H4 (cell line): ENCODE results near the gene ZNF471. TPM values are rescaled to one million over a fixed set of nuclear protein-coding genes. Genes with fewer than 3 reads are reported as not detected.
A peak's percentile ranks its signal among the peaks of the same experiment; 100 is the strongest.

Source experiments
- DNase-seq: peaks from one replicate; pipeline ENCODE4 v3.0.0-alpha.2; 2015; ENCODE audit warnings: low spot score
- total RNA-seq: library from RNA; depleted of rRNA; stranded (reverse); fragments of >200 nt; shearing (Covaris generic); gene quantifications from 2 replicates; pipeline ENCODE4 v1.2.3, GENCODE V29; 2014; rRNA removed

Gene ZNF471
- total RNA-seq = 1.4 and 1.6 TPM in 2 replicates

DNA sequence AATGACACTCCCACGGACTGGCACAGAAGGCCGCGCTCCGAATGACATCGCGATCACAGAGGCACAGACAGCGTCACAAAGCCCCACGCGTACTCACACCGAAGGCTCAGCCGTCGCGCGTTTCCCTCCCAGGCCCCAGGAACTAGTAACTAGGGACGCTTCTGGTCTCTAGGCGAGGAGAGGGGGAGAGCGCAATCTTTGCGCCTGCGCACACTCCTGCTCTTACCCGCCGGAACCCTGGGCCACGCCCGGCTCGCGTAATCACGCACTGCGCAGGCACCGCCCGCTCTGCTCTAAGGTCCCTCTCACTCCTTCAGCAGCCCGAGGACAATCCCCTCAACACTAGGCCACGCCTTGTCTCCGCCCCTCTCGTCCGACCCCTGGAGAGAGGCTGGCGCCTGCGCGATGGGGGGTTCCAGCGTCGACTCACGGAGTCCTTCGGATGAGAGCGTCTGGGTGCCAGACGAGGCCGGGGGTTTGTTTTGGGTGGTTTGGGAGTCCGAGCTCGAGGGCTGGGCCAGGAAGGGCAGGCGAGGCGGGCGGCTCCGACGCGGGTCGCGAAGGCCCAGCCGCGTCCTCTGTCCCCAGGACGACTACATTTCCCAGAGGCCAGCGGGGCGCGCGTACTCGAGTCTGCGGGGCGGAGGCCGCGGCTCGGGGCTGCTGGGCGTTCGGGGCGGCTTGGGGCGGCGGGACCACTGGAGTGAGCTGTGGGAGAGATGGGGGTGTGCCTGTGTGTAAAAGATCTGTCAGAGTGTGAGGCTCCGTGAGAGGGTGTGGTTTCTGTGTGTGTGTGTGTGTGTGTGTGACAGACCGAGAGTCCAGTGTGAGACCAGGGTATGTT lies at the start of gene ZNF471:
ZNF471 (plus strand) TSS at position 410 of the 844 bp plus-strand sequence. CDS start 3,717 bp downstream, outside the sequence.
- peak; percentile 99 for DNase-seq

DNA sequence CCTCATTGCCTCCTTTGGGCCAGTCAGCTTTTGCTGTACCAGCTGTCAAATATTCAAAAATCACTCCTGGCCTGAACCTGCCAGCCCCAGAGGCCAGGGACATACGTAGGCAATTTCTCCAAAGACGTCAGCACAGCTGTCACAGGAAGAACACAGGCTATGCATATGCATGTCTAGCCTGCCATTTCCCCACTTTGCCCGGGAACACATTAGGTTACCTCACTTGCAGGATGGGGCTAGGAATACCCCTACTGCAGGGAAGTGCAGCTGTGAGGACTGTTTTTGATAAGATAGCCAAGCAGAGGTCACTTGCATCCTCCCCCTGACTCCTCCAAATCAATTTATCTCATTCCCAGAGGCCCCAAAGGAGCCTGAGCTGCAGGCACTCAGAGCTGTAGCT lies 33.3 kb upstream of the ZNF471 start:
- no peak for DNase-seq

DNA sequence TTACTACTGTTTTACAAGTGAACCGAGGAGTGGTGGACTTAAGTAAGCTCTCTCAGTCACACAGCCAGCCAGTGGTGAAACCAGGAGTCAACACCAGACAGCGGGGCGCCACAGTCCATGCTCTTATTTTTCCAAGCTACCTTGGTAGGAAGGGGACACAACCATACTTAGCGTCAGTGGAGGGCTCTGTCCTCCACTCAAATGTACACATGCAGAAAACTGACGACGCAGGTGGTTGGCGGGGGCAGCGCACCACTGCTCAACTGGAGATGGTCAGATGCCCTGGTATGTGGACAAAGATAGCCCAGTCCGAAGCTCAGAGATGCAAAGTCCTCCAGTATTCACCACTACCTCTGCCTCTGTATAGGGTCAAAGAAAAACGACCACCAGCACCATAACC lies 31.6 kb upstream of the ZNF471 start:
- no peak for DNase-seq

DNA sequence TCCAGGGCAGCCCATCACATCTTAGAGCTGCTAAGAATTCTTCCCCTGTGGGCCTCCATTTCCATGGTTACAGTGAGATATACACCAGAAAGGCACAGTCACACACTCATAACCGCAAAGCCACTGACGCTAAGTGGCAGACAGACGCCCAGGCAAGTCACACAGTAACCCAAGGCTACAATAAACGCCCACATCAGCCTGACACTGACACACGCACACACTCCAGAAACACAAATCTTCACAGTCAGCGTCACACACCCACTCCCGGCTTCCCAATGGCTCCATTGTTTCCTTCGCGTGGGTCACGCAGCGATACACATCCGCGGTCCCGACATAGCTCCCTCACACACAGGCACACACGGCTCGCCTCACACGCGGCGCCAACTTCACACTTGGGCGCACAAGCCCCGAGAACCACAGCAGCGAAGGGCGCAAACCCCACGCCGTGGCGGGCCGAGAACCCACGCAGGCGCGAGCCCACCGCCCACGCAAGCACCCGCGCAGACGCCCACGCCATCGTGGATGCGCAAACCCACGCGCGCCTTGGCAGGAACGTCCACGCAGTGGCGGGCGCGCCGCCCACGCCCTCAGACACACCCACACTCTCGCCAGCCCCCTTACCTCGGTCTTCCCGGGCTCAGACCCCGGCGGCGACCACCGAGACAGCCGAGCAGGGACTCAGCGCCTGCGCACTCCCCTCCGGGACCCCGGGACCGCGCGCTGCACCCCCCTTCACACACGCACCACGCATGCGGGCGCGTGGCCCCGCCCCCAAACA lies 30.8 kb upstream of the ZNF471 start, which contains the start of gene ZNF667:
ZNF667 (minus strand) TSS at position 695 of the 778 bp plus-strand sequence. CDS start 14,975 bp downstream, outside the sequence.
- DNase-seq = peak; percentile 64

DNA sequence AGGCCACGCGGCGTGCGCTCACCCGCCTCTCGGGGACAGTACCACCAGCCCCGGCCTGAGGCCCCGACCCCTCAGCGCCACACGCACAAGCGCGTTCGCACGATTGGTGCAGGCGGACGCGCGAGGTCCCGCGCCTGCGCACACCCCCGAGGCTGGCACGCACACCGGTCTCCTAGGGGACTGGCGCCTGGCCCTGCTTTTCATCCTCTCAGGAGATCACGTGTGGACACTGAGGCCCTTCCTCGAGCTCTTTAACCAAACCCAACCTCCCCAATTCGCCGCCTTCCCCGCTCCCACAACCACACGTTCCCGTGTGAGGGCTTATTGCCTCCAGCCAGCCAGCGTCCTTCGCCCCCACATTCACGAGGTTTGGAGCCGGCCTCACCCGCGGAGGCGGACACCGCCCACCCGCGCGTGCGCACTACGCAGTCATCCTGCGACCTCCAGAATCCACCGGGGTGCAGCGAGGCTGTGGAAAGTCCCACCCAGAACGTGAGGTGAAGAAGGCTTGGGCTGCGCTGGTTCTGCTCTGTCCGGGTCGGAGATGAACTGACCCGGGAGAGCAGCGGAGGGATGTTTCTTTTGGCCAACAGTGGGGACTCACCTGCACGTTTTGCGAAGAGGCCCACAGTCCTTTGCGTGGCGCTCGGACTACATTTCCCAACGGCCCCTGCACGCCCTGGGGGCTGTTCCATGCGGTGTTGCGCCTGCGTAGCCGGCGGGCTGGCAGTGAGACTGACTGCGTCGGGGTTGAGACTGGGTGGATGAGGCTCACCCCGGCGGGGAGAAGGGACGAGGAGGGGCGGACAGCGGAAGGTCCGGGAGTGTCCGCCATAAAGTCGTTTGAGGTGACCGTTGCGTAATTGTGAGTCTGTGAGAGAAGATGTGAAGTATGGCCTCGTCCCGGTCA lies 30.0 kb upstream of the ZNF471 start:
- DNase-seq = peak; percentile 92

DNA sequence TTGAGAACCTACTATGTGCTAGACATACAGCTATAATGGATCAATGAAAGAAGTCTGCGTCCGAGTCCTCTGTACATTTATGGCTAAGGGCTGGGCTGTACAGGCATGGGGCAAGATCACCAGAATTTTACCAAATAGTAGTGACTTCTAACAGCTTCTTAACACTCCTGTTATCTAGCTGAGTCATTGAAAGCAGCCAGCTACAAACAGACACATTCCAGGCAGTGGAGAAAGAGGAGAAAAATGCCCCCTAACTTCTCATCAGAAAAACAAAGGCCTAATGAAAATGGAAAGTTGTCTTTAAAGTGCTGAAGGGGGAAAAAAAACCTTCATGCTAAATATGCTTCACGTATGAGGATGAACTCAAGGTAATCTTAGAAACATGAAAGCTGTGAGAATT lies 16.3 kb upstream of the ZNF471 start:
- DNase-seq = no peak

DNA sequence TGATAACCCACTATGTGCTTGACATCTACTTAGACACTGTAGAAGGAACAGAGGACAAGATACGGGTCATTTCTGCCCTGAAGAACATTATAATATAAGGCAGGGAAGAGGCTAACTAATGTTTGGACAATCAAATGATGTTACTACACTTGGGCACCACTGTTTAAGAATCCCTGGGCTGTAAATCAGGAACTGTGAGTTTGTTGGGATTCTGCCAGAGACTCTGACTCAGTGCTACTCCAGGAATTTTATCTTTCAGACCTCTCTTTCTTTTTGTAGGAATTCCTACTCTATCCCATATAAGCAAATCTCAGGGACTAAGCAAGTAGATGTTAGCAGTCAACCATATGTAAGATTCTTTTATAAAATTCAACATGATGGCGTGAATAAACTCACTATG lies 3.1 kb upstream of the ZNF471 start:
- DNase-seq = no peak

DNA sequence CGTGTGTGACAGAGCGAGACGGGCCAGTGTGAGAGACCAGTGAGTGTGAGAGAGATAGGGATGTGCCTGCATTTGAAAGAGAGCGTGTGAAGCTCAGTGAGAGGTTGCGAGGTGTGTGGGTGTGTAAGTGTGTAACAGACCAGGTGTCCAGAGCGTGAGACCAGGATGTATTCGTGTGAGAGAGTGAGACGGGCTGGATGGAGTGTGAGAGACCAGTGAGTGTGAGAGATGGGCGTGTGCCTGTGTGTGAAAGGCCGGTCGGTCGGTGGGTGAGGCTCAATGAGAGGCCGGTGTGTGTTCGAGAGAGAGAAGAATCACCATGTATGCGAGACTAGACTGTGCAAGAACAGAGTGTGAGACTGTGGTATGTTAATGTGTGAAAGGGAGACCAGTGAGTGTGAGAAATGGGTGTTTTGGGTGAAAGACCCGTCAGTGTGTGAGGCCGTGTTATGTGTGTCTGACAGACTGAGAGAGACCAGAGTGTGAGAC lies 679 bp downstream of the ZNF471 start:
- peak; percentile 8 for DNase-seq

DNA sequence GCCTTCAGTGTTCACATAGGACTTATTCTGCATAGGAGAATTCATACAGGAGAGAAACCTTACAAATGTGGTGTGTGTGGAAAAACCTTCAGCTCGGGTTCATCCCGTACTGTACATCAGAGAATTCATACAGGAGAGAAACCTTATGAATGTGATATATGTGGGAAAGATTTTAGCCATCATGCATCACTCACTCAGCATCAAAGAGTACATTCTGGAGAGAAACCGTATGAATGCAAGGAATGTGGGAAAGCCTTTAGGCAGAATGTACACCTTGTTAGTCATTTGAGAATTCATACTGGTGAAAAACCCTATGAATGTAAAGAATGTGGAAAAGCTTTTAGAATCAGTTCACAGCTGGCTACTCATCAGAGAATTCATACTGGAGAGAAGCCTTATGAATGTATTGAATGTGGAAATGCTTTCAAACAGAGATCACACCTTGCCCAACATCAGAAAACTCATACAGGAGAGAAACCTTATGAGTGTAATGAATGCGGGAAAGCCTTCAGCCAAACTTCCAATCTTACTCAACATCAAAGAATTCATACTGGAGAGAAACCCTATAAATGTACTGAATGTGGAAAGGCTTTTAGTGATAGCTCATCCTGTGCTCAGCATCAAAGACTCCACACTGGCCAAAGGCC lies 17.7 kb downstream of the ZNF471 start:
- no peak for DNase-seq

DNA sequence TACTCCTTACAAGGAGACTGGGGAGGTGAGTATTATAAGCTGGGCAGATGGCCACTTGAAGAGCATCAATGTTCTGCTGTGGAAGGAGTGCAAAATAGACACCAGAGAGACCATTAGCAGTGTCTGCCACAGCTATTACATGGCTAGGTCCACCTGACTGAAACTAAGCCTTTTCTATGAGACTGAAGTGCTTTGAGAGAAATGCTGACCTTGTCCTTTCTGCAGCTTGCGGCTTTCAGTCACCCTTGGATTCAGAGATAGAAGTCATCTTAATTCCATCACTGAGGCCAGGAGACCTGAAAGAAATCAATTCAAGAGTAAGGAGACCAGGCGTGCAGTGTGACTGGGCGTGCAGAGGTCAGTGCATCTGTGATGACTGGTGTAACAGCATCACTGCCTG lies 29.8 kb downstream of the ZNF471 start:
- no peak for DNase-seq

DNA sequence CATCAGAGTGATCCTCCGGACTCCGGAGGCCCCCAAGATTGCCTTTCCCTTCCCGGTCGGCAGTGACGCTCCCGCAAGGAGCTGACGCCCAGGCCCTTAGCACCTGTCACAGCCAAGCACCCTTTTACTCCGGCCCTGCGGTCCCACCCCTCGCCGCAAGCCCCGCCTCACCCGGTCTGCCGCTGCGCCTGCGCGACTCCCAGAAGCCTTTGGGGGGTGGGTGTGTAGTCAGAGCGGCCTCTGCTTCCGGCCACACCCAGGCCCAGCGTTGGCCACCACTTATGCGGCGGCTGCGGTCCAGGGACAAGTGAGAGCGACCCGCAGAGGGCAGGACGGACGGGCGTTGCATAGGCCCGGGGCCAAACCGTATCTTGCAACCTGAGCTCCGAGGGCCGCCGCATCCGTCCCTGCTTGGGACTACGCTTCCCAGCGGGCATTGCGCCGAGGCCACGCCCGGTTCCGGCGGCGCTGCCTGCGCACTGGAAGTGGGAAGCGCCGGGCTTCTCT lies 30.7 kb downstream of the ZNF471 start:
- DNase-seq = peak; percentile 84

DNA sequence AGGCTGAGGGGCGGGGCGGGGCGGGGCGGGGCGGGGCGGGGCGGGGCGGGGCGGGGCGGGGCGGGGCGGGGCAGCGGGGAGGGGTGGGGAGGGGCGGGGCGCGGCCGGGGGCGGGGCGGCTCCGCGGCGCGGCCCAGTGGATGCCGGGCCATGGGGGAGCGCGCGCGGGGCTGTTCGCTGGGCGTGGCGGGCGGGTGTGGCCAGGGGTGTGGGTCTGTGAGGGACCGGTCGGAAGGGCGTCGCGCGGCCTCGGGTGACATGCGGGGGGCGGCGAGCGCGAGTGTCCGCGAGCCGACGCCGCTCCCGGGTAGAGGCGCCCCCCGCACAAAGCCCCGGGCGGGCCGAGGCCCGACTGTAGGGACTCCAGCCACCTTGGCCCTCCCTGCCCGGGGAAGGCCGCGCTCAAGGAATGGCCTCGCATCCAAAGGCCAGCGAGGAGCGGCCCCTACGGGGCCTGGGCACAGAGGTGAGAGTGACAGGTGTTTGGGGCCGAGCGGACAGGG lies 31.2 kb downstream of the ZNF471 start, which contains the start of gene ZFP28:
ZFP28 (plus strand) TSS at position 188 of the 503 bp plus-strand sequence; CDS start at position 259, 71 bp downstream.
- peak; percentile 58 for DNase-seq

DNA sequence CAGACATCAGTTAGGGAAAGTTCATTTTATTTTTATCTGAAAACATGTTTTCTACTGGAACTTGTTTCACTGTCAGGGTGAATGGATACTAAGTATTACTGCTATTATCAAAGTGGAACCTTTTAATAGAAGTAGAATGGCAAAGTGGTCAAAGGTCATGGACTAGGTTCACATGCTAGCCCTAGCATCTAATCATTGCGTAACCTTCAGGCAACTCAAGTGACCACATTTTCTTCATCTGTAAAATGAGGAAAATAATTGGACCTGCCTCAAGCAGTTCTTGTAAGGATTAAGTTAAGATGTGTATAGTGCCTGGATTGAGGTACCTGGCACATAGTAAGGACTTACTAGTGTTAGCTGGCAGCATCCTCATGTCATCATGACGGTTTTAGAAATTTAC lies 36.1 kb downstream of the ZNF471 start:
- DNase-seq = no peak

DNA sequence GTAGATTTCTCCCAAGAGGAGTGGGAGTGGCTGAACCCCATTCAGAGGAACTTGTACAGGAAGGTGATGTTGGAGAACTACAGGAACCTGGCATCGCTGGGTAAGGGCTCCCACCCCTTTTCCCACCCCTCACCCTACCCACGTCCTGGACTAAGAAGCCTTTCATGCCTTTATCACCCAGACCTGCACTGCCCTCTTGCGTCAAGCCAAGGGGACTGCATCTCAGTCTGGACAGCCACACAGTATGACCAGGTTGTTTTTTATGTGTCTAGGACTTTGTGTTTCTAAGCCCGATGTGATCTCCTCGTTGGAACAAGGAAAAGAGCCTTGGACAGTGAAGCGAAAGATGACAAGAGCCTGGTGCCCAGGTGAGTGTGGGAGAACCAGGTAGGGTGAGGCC lies 39.9 kb downstream of the ZNF471 start:
- peak; percentile 44 for DNase-seq

DNA sequence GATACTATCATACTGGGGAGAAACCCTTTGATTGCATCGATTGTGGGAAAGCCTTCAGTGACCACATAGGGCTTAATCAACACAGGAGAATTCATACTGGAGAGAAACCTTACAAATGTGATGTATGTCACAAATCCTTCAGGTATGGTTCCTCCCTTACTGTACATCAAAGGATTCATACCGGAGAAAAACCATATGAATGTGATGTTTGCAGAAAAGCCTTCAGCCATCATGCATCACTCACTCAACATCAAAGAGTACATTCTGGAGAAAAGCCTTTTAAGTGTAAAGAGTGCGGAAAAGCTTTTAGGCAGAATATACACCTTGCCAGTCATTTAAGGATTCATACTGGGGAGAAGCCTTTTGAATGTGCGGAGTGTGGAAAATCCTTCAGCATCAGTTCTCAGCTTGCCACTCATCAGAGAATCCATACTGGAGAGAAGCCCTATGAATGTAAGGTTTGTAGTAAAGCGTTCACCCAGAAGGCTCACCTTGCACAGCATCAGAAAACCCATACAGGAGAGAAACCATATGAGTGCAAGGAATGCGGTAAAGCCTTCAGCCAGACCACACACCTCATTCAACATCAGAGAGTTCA lies 46.7 kb downstream of the ZNF471 start:
- no peak for DNase-seq

DNA sequence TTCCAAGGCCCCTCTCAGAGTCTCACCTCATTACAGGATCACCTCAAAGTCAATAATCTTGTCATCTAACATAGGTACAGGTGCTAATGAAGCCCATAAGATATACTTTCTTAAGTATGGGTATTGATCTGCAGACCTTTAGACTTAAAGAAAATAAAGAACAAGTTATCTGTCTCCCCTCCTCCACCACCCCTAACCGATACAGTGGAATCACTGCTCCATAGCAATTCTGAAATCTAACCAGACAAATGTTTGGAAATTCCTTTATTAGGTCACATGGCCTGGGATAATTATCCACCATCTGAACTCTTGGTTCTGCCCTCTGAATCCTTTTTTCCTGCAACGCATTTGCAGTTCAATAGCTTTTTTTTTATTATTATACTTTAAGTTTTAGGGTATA lies 55.1 kb downstream of the ZNF471 start:
- no peak for DNase-seq

DNA sequence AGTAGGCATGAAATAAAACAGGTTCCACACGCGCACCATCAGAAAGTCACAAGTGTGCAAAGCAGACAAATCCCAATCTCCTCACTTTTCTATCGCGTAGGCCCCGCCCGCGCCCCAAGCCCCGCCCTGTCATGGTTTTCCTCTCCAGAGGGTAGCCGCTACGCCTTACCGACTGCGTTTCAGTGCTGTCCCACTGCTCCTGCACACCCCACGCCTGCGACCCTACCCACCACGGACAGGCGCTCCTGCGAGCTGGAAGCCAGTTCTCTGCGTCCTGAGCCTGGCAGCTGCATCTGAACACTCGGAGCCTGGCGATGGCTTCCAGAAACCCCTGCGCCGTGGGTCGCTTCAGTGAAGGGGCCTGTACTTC lies 59.2 kb downstream of the ZNF471 start:
- no peak for DNase-seq

DNA sequence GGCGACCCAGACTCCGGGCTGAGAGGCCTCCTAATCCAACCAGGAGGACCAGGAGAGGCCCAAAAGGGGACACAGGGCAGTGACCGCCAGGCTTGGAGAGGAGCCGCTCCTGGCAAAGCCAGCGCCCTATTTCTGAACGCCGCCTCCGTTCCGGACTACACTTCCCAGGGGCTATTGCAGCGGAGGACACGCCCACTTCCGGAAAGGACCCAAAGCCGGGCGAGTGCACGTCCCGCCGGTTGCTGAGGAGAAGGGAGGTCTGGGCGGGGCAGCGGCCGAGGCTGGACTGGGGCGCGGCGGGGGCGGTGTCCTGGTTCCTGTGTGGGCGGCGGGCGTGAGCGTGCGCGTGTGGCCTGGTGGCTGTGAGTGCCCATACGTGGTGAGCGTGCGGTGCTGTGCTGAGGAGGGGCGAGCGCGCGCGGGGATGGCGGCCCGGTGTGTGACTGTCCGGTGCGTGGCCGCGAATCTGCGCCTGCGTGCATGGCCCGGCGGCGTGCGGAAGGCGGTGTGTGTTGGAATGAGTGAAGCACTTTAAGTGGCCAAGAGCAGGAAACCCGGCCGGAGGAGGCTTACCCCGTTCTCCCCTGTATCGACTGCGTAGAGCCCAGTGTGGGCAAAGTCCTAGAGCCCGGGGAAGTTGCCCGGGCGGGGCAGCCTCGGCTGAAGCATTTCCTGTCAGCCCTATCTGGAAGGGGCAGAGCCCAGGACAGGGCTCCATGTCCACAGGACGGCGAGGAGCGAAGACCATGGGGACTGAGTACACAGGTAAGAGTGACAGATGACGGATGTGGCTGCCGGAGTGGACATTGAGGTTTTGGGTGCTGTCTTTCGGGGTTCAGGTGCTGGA lies 59.8 kb downstream of the ZNF471 start, which contains the start of gene ZNF470:
ZNF470 (plus strand) TSS at position 195 of the 847 bp plus-strand sequence. CDS start 2,844 bp downstream, outside the sequence.
- peak; percentile 97 for DNase-seq

DNA sequence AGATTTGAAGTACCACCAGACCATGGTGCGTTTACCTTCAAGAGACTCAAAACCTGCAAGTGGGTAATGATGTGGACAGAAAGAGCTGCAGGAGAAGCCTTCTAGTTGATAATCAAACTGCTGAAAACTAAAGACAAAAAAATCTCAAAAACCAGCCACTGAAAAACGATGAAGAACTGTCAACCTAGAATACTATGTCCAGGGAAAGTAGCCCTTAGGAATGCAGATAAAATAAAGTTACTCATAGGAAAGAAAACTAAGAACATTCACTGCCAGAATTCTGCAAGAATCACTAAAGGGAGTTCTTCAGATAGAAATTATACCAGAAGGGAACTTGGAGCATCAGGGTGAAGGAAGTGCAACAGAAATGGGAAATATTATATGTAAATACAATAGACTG lies 64.9 kb downstream of the ZNF471 start:
- no peak for DNase-seq
